Measurements from ENCODE around the gene FEN1.

- TF ChIP-seq CTCF (IDR thresholded peaks at IDR 0.05; ENCODE audit: control extremely low read depth in 1 of 3, insufficient read depth in 1 of 3, low read depth in 1 of 3, low read length in 3 of 3) (no peak), SP2 (IDR thresholded peaks at IDR 0.05; ENCODE audit: low read length) (no peak), CBX5 (IDR thresholded peaks at IDR 0.05; ENCODE audit: low read depth, low read length) (no peak), POLR2AphosphoS5 (IDR thresholded peaks at IDR 0.05; ENCODE audit: low read depth, low read length) (no peak), CREB1 (IDR thresholded peaks at IDR 0.05) (no peak), TAF1 (IDR thresholded peaks at IDR 0.05; ENCODE audit: low read depth, low read length) (no peak)
These were observed 48.0 kb upstream of the FEN1 start for GRCh38 chr11:61744609-61745156.
